SJSA1 (cell line): ENCODE measurements around the gene CEBPG. TPM values are rescaled to one million over a fixed set of nuclear protein-coding genes. Genes with fewer than 3 reads are reported as not detected.

Source experiments
- DNase-seq, 2 experiments: peaks; one replicate each; pipeline ENCODE4 v3.0.0-alpha.2; 2015 to 2020; ENCODE audit warnings: low spot score in 2 of 2, low read depth in 1 of 2
- H3K27ac ChIP-seq: fragments of 250-450 bp; sonication (Bioruptor Pico); 2 replicates; pipeline ENCODE4 v1.5.1; 2020; ENCODE audit warnings: mild to moderate bottlenecking, moderate library complexity
- H3K27me3 ChIP-seq: fragments of 250-450 bp; sonication (Bioruptor Pico); replicated peaks from 2 replicates; pipeline ENCODE4 v1.5.1; 2020; ENCODE audit warnings: mild to moderate bottlenecking, moderate library complexity
- H3K36me3 ChIP-seq: fragments of 250-450 bp; sonication (Bioruptor Pico); 2 replicates; pipeline ENCODE4 v1.5.1; 2020; ENCODE audit warnings: mild to moderate bottlenecking
- H3K4me1 ChIP-seq: fragments of 250-450 bp; sonication (Bioruptor Pico); replicated peaks from 2 replicates; pipeline ENCODE4 v1.6.1; 2021; ENCODE audit warnings: mild to moderate bottlenecking
- H3K4me3 ChIP-seq: fragments of 250-450 bp; sonication (Bioruptor Pico); 2 replicates; pipeline ENCODE4 v1.5.1; 2020; ENCODE audit warnings: mild to moderate bottlenecking
- H3K9me3 ChIP-seq: fragments of 250-450 bp; sonication (Bioruptor Pico); replicated peaks from 2 replicates; pipeline ENCODE4 v1.5.1; 2020; ENCODE audit warnings: mild to moderate bottlenecking
- total RNA-seq: library from RNA; depleted of rRNA; stranded (reverse); fragments of >200 nt; shearing (Covaris generic); gene quantifications from 2 replicates; pipeline ENCODE4 v1.2.3, GENCODE V29; 2014

Gene CEBPG
- total RNA-seq, 1 experiment from 2014 or later, result 55.5 TPM

DNA sequence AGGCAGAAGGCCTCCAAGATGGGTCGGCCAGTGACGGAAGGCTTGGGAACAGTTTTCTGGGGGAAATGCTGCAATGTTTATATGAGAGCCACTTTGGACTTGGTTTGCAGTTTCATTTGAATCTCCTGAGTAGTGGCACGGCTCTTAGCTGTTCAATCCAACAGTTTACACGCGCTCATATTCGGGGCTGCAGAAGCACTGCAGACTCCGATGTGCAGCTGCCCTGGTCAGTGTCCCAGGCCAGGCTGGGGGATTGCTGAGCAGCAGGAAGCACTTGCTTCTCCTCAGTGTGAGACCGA, 31.7 kb downstream of the CEBPG start:
- Histone ChIP-seq H3K36me3 (peaks cover 28% of the 10 kb centered on the region), H3K27ac (no peak overlapping the region), H3K27me3 (no peaks in the 10 kb centered on the region), H3K4me1 (peaks cover 30% of the 10 kb centered on the region), H3K9me3 (no peaks in the 10 kb centered on the region), H3K4me3 (no peak overlapping the region)
- no peak for DNase-seq

DNA sequence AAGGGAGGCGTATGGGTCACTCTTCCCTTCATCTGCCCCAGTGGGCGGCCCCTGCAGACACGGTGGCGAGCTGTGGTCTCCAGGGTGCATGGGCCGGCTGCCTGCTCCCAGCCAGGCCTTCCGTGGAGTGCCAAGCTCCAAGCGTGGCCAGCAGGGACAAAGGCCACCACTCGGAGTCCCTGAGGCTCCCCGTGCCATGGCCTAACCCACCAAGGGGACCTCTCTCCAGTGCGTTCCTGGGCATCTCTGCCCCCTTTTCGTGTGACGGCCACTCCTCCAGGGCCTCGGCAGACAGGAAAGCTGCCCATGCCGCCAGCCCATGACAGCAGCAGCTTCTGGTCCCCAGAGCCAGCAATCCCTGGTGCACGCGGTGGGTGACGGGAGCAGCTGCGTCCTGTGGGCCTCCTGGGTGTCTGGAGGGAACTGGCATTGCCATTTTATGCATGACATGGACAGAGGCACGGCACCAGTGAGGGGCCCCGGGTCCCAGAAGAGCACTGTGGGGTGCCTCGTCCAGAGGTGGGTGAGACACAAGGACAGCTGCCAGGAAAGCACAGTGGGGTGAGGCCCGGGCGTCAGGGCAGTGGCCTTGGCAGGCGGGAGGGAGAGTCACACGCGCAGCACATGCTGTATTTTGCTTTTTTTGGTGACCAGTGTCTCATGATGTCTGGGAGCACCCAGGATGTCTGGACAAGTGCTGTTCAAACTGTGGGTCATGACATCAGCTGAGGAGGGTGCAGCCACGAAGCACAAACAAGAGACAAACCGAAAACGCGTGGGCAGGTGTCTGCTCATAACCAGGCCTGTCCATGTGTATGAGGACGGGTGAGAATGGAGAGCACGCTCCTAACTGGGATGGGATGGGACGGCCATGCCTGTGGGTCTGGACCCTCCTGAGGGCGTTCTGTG, 32.3 kb downstream of the CEBPG start:
- no peak for DNase-seq
- H3K4me3 ChIP-seq, result no peak overlapping the region
- peaks cover 30% of the 10 kb centered on the region for H3K4me1 ChIP-seq
- no peaks in the 10 kb centered on the region for H3K27me3 ChIP-seq
- H3K36me3 ChIP-seq, result peaks cover 29% of the 10 kb centered on the region
- no peak overlapping the region for H3K27ac ChIP-seq
- H3K9me3 ChIP-seq, result no peaks in the 10 kb centered on the region

DNA sequence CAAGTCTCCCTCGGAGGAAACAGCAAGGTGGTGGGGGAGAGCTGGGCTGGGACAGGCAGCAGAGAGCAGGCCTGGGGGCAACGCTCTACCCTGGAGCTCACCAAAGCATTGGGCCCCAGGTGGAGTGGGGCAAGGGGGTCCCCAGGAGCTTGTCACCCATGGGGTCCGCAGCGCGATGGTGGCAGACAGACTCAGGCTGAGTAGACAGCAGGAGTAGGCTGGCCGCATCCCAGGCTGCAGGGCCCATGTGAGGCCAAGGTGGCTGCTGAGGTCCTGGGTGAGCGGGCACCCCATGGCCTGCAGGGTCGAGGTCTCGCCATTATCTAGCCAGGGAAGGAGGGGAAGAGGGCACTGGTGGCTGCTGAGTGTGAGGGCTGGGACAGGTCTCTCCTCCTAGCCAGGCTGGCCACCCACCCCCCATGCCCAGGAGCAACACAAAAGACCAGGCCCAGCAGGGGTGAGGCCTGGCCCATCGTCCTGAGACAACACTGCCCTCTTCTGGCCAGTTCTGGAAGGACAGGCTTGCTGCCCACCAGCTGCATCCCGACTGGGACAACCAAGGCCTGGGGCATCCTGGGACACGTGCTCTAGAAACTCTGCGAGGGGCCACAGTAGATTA, 33.1 kb downstream of the CEBPG start:
- peak; percentile 58 to 75 for DNase-seq
- H3K4me1 ChIP-seq, result peaks cover 30% of the 10 kb centered on the region
- H3K27me3 ChIP-seq, result no peaks in the 10 kb centered on the region
- H3K27ac ChIP-seq, result no peak overlapping the region
- H3K36me3 ChIP-seq, result peaks cover 35% of the 10 kb centered on the region
- H3K4me3 ChIP-seq, result no peak overlapping the region
- no peaks in the 10 kb centered on the region for H3K9me3 ChIP-seq

DNA sequence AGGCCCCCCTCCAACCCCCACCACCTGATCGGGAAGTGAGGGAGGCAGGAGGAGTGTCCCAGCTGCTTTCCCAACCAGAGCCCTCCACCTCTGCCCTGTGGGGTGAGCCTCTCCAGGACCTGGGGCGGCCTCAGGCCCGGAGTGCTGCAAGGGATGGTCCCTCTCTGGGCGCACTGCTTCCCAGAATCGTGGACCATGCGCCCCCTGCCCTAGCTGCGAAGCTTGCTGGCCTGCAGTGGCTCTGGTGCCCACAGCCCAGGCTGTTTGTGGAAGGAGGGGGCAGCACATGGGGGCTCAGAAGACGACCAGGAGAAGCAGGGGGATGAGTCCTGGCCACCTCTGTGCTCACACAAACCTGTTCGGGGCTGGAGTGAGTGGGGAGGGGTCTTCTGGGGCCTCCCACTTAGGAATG, 33.6 kb downstream of the CEBPG start:
- no peaks in the 10 kb centered on the region for H3K27me3 ChIP-seq
- H3K4me1 ChIP-seq, result peaks cover 30% of the 10 kb centered on the region
- no peak overlapping the region for H3K4me3 ChIP-seq
- no peak overlapping the region for H3K27ac ChIP-seq
- H3K36me3 ChIP-seq, result peaks cover 39% of the 10 kb centered on the region
- H3K9me3 ChIP-seq, result no peaks in the 10 kb centered on the region
- no peak for DNase-seq

DNA sequence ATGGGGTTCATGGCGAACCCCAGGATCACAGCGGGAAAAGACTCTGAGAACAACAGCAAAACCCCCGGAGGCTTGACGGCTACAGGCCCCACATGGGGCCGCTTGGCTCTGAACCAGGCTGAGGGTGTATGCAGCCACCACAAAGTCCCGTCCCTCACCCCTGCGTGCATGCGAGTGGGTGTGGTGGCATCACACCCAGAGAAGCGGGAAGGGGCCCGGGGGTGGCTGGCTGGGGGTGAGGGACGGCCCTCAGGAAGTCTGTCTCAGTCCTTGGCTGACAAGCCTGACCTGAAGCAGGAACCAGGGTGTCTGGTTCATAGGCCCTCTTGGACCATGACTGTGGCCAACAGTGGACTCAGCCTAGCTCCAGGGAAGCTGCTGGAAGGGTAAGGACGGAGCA, 34.2 kb downstream of the CEBPG start:
- no peak for DNase-seq
- Histone ChIP-seq H3K4me3 (no peak overlapping the region), H3K4me1 (peaks cover 25% of the 10 kb centered on the region), H3K9me3 (no peaks in the 10 kb centered on the region), H3K27ac (no peak overlapping the region), H3K36me3 (peaks cover 37% of the 10 kb centered on the region), H3K27me3 (no peaks in the 10 kb centered on the region)

DNA sequence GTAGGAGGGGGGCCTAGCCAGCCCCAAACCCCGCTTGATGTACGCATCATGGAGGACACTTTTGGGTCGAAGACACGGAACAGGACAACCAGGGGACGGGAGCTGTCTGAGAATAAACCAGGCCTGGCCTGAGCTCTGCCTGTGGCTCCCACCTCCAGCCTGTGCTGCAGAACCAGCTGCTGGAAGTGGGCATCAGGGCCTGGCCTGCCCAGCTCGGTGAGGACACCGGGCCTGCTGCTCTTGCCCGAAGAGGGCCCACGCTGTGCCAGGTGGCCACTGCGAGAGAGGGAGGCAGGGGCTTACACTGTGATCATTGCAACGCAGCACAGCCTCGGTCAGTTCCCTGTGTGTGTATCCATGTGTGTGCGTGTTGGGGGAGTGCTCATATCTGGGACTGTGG, 34.6 kb downstream of the CEBPG start:
- DNase-seq, result no peak
- Histone ChIP-seq H3K27me3 (no peaks in the 10 kb centered on the region), H3K9me3 (no peaks in the 10 kb centered on the region), H3K4me3 (no peak overlapping the region), H3K36me3 (peaks cover 33% of the 10 kb centered on the region), H3K27ac (no peak overlapping the region), H3K4me1 (peaks cover 21% of the 10 kb centered on the region)

DNA sequence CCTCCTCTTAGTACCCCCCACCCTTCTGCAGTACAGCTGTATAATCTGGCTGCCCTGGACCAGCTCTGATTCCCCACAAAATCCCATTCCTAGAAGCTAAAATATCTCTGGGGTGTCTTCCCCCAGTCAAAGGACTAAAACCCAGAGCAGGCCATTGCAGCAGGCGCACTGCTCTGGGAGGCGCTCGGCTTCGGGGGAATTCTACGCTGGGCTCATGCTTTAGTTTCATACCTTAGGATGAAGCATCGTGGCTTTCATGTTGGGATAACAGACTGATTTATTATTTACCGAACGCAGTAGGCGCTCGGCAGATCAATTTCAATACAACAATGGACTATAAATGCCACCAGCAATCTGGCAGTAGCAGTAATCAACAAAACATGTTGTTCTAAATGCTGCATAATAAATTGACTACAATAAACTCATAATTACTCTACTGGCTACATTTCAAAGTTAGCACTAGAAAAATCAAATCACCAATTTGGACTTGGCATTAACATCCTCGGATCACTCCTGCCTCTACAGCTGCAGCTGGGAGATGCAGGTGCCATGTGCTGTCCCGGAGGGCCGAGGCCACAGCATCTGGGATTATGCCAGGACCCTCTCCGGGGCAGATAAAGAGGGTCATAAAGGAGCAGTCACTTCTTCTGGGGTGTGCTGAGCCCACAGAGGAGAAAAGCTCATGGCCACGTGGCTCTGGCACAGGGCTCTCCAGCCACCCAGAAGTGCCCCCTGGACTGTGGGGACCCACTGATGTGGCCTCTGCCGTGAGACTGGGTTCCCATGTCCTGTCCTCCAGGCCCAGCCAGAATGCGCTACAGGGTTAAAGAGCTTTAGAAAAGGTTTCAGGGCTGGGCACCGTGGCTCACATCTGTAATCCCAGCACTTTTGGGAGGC, 35.3 kb downstream of the CEBPG start:
- Histone ChIP-seq H3K4me1 (peaks cover 14% of the 10 kb centered on the region), H3K27ac (no peak overlapping the region), H3K9me3 (no peaks in the 10 kb centered on the region), H3K27me3 (no peaks in the 10 kb centered on the region), H3K4me3 (no peak overlapping the region), H3K36me3 (peaks cover 33% of the 10 kb centered on the region)
- no peak for DNase-seq

DNA sequence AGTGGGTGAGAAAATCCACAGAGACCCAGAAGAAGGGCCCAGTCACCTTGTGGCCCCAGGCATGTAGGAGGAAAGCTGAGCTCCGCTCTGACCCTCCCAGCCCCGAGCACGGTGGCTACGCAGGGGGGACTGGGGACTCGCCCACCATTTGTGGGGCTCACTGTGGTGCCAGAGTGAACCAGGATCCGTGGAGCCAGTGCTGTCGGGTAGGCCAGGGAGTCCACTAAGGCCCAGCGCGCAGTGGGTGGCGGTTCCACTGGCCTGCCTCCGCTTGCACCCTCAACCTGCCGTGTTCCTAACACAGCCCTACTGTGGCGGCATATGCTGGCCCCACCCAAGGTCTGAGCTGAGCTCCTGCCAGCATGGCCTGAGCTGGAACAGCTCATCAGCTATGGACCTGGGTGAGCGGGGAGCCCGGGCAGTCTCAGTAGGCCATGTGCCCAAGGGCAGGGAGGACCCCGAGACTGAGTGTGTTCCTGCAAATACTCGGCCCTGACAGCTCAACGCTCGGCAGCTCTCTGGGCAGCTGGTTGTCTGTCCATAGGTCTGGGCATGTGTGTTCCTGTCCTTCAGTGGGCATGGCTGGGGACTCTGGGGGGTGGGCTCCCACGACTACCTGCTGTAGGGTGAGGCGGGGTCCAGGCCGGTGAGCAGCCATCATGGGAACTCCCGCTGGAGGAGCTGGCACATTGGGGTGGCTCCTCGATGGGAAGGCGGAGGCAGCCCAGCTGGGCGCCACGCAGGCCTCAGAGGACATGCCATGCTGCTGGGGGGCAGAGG, 36.6 kb downstream of the CEBPG start:
- Histone ChIP-seq H3K9me3 (no peaks in the 10 kb centered on the region), H3K27ac (no peak overlapping the region), H3K4me3 (no peak overlapping the region), H3K4me1 (peaks cover 4% of the 10 kb centered on the region; the same call in 1 of the 2 replicates), H3K27me3 (no peaks in the 10 kb centered on the region), H3K36me3 (peaks cover 33% of the 10 kb centered on the region)
- no peak for DNase-seq

DNA sequence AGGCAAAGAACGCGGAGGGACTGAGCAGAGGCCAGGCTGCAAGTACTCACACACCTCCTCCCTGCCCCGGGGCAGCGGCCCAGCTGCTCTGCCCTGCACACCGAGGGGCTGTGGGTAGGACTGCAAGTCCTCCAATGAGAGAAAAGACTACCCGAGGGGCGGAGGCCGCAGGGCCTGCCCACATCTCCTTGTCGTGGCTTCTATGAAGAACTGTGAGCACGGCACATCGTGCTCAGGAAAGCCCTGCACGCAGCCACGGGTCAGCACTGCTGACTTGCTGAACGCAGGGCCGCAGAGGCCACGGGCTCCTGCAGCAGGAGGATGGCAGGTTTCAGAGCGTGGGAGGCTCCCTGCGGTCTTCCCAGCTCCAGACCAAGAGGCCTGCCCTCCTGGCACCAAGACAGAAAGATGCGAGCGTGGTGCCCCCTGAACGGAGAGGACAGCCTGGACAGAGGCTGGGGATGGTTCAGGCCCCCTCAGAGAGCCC, 37.4 kb downstream of the CEBPG start:
- DNase-seq, result no peak
- Histone ChIP-seq H3K4me1 (peaks cover 6% of the 10 kb centered on the region; the same call in 1 of the 2 replicates), H3K27ac (no peak overlapping the region)

DNA sequence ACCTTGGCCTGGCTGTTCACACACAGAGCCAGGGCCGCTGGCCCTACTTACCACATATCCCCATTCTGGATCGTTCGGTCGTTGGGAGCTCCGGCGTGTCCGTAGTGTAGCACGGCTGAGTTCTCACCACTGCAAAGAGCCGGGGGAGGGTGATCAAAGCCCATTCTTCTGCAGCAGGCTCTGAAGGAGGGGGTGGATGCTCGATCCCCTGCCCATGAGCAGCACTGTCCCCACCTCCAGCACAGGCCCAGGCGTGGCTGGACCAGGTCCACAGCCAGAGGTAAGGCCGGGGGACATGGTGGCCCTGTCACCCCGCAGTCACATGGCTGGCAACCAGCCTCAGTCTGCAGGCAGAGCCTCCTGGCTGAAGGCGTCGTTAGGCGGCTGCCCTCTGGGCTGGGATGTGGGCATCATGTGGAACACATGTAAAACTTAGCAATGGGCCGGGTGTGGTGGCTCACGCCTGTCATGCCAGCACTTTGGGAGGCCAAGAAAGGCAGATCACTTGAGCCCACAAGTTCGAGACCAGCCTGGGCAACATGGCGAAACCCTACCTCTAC, 38.2 kb downstream of the CEBPG start:
- DNase-seq, result no peak
- no peaks in the 10 kb centered on the region for H3K9me3 ChIP-seq
- no peak overlapping the region for H3K27ac ChIP-seq

More for the DNA sequence above, 37.4 kb downstream of the CEBPG start:
- Histone ChIP-seq H3K27me3 (no peaks in the 10 kb centered on the region), H3K36me3 (peaks cover 30% of the 10 kb centered on the region), H3K9me3 (no peaks in the 10 kb centered on the region), H3K4me3 (no peak overlapping the region)

DNA sequence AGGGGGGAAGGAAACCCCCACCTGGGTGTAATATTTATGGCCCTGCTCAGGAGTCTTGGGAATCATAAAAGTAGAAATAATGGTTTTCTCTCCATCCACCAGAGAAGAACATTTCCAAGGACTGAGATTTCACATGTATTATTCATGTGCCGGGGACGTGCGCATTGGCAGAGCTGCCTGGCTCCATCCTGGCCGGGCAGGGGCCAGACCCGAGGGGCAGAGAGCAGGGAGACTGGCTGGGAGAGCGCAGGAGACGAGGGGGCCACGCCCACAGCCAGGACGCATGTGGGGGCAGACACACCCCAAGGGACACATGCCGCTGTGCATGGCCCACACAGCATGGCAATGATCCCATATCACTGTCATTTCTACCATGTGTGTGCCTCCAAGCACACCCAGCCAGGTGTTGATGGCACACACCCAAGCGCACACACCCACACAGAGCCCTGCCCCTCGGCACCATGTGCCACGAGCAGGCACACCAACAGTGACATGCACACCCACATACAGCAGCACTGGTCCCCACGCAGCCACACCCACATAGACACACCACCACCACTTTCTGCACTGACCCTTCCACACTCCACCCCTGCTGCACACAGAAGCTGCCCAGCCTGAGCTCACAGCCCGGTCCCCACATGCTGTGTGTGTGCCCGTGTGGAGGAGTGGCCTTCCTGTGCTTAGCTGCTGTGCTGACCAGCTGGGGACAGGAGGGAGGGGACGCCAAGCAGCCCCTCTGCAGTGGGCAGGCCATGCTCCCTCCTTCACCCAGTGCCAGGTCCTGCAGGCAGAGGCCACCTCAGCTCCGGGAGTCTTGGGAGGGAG, 39.3 kb downstream of the CEBPG start:
- Histone ChIP-seq H3K27ac (no peak overlapping the region), H3K36me3 (peaks cover 19% of the 10 kb centered on the region; the same call in 1 of the 2 replicates), H3K4me1 (peaks cover 7% of the 10 kb centered on the region; the same call in 1 of the 2 replicates), H3K4me3 (no peak overlapping the region), H3K9me3 (no peaks in the 10 kb centered on the region), H3K27me3 (no peaks in the 10 kb centered on the region)
- DNase-seq, result no peak

More for the DNA sequence above, 38.2 kb downstream of the CEBPG start:
- H3K4me3 ChIP-seq, result no peak overlapping the region
- H3K36me3 ChIP-seq, result peaks cover 22% of the 10 kb centered on the region
- no peaks in the 10 kb centered on the region for H3K27me3 ChIP-seq
- H3K4me1 ChIP-seq, result peaks cover 9% of the 10 kb centered on the region; the same call in 1 of the 2 replicates

DNA sequence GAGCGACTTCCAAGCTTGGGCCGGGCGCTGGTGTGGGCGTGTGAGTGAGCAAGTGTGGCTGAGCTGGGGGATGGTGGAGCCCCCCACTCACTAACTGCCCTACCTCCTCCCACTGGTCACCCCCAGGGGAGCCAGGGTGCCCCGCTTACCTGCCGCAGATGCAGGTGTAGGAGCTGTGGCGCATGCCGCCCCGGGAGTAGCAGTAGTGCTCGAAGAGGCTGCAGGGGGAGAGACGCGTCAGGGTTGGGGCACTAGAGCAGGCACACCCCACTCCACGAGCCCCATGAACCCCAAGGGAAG, 39.9 kb downstream of the CEBPG start:
- Histone ChIP-seq H3K27ac (no peak overlapping the region), H3K9me3 (no peaks in the 10 kb centered on the region), H3K4me3 (no peak overlapping the region), H3K36me3 (peaks cover 19% of the 10 kb centered on the region; the same call in 1 of the 2 replicates), H3K27me3 (no peaks in the 10 kb centered on the region), H3K4me1 (peaks cover 7% of the 10 kb centered on the region; the same call in 1 of the 2 replicates)
- DNase-seq, result no peak
